GM12878 (cell line): ENCODE results near the gene PHB1.

Experiments used
- ATF3 ChIP-seq: IDR thresholded peaks from 2 replicates; pipeline ENCODE4 v1.6.1; 2011; ENCODE audit warnings: low read depth, mild to moderate bottlenecking, low read length, moderate library complexity, borderline replicate concordance; ENCODE audit errors: extremely low read depth
- CHD1 ChIP-seq: IDR thresholded peaks from 2 replicates; pipeline ENCODE4 v1.6.1; 2012; ENCODE audit warnings: low read depth, low read length, improper control_type of control experiment
- EGR1 ChIP-seq, 2 experiments: IDR thresholded peaks; 1 replicate in 1 of 2; 2 replicates in 1 of 2; pipeline ENCODE4 v1.6.1; 2011 to 2012; ENCODE audit warnings: low read depth in 2 of 2, low read length in 2 of 2, borderline replicate concordance in 1 of 2, mild to moderate bottlenecking in 1 of 2, moderate library complexity in 1 of 2
- EZH2 ChIP-seq: IDR thresholded peaks from 2 replicates; pipeline ENCODE4 v1.6.1; 2012; ENCODE audit warnings: low read depth, mild to moderate bottlenecking, control low read depth, inconsistent platforms, low read length, borderline replicate concordance; ENCODE audit not compliant: control insufficient read depth
- FOXM1 ChIP-seq: IDR thresholded peaks from 2 replicates; pipeline ENCODE4 v1.6.1; 2012; ENCODE audit warnings: low read depth, mild to moderate bottlenecking, inconsistent platforms, low read length, moderate library complexity
- HCFC1 ChIP-seq: fragments of 150-350 bp; IDR thresholded peaks from 2 replicates; pipeline ENCODE4 v1.6.1; 2014; ENCODE audit warnings: low read length
- MXI1 ChIP-seq: fragments of 150-350 bp; IDR thresholded peaks from 2 replicates; pipeline ENCODE4 v1.6.1; 2011; ENCODE audit warnings: low read depth, mild to moderate bottlenecking, inconsistent platforms, low read length, improper control_type of control experiment
- POLR2AphosphoS5 ChIP-seq: IDR thresholded peaks from 2 replicates; pipeline ENCODE4 v1.6.1; 2011; ENCODE audit warnings: mild to moderate bottlenecking, low read length, inconsistent platforms
- RAD21 ChIP-seq: IDR thresholded peaks from 2 replicates; pipeline ENCODE4 v1.6.1; 2011; ENCODE audit warnings: mild to moderate bottlenecking, low read depth, low read length, moderate library complexity; ENCODE audit not compliant: insufficient read depth
- SMC3 ChIP-seq: IDR thresholded peaks from 2 replicates; pipeline ENCODE4 v1.6.1; 2011; ENCODE audit warnings: low read length, improper control_type of control experiment, borderline replicate concordance
- TF ChIP-seq, protein P1 (sequence below), 3 experiments: IDR thresholded peaks in 2 of 3; conservative IDR thresholded peaks in 1 of 3; 2 replicates each; pipeline ENCODE4 v1.5.1; 2011; ENCODE audit warnings: low read depth in 3 of 3, low read length in 3 of 3, mild to moderate bottlenecking in 3 of 3, control low read depth in 2 of 3, moderate library complexity in 2 of 3, inconsistent platforms in 1 of 3, mixed read lengths in 1 of 3; ENCODE audit not compliant: control insufficient read depth in 2 of 3, insufficient read depth in 1 of 3; ENCODE audit errors: extremely low read depth in 1 of 3
- TF ChIP-seq, protein P2 (sequence below): IDR thresholded peaks from 2 replicates; pipeline ENCODE4 v1.6.1; 2012; ENCODE audit warnings: improper control_type of control experiment, low read depth, low read length; ENCODE audit not compliant: insufficient replicate concordance
- TF ChIP-seq, protein P3 (sequence below): IDR thresholded peaks from 2 replicates; pipeline ENCODE4 v1.6.1; 2012; ENCODE audit warnings: mild to moderate bottlenecking, low read depth, low read length
- TF ChIP-seq, protein P4 (sequence below): IDR thresholded peaks from 2 replicates; pipeline ENCODE4 v1.6.1; 2012; ENCODE audit warnings: low read depth, low read length, improper control_type of control experiment

- TF ChIP-seq HCFC1 (no peak), POLR2AphosphoS5 (no peak), EGR1 (IDR thresholded peaks at IDR 0.05; ENCODE audit: borderline replicate concordance in 1 of 2, low read depth in 2 of 2, low read length in 2 of 2) (no peak), RAD21 (no peak), ATF3 (no peak), CHD1 (no peak), MXI1 (no peak), SMC3 (no peak), EZH2 (no peak), FOXM1 (no peak)
- TF ChIP-seq, protein P1, sequence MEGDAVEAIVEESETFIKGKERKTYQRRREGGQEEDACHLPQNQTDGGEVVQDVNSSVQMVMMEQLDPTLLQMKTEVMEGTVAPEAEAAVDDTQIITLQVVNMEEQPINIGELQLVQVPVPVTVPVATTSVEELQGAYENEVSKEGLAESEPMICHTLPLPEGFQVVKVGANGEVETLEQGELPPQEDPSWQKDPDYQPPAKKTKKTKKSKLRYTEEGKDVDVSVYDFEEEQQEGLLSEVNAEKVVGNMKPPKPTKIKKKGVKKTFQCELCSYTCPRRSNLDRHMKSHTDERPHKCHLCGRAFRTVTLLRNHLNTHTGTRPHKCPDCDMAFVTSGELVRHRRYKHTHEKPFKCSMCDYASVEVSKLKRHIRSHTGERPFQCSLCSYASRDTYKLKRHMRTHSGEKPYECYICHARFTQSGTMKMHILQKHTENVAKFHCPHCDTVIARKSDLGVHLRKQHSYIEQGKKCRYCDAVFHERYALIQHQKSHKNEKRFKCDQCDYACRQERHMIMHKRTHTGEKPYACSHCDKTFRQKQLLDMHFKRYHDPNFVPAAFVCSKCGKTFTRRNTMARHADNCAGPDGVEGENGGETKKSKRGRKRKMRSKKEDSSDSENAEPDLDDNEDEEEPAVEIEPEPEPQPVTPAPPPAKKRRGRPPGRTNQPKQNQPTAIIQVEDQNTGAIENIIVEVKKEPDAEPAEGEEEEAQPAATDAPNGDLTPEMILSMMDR (IDR thresholded peaks at IDR 0.05 in 2 of 3, conservative IDR thresholded peaks at IDR 0.05 in 1 of 3; ENCODE audit: control insufficient read depth in 2 of 3, extremely low read depth in 1 of 3, insufficient read depth in 1 of 3, low read depth in 3 of 3, low read length in 3 of 3) = no peak
- TF ChIP-seq, protein P2, sequence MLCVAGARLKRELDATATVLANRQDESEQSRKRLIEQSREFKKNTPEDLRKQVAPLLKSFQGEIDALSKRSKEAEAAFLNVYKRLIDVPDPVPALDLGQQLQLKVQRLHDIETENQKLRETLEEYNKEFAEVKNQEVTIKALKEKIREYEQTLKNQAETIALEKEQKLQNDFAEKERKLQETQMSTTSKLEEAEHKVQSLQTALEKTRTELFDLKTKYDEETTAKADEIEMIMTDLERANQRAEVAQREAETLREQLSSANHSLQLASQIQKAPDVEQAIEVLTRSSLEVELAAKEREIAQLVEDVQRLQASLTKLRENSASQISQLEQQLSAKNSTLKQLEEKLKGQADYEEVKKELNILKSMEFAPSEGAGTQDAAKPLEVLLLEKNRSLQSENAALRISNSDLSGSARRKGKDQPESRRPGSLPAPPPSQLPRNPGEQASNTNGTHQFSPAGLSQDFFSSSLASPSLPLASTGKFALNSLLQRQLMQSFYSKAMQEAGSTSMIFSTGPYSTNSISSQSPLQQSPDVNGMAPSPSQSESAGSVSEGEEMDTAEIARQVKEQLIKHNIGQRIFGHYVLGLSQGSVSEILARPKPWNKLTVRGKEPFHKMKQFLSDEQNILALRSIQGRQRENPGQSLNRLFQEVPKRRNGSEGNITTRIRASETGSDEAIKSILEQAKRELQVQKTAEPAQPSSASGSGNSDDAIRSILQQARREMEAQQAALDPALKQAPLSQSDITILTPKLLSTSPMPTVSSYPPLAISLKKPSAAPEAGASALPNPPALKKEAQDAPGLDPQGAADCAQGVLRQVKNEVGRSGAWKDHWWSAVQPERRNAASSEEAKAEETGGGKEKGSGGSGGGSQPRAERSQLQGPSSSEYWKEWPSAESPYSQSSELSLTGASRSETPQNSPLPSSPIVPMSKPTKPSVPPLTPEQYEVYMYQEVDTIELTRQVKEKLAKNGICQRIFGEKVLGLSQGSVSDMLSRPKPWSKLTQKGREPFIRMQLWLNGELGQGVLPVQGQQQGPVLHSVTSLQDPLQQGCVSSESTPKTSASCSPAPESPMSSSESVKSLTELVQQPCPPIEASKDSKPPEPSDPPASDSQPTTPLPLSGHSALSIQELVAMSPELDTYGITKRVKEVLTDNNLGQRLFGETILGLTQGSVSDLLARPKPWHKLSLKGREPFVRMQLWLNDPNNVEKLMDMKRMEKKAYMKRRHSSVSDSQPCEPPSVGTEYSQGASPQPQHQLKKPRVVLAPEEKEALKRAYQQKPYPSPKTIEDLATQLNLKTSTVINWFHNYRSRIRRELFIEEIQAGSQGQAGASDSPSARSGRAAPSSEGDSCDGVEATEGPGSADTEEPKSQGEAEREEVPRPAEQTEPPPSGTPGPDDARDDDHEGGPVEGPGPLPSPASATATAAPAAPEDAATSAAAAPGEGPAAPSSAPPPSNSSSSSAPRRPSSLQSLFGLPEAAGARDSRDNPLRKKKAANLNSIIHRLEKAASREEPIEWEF = no peak
- TF ChIP-seq, protein P3, sequence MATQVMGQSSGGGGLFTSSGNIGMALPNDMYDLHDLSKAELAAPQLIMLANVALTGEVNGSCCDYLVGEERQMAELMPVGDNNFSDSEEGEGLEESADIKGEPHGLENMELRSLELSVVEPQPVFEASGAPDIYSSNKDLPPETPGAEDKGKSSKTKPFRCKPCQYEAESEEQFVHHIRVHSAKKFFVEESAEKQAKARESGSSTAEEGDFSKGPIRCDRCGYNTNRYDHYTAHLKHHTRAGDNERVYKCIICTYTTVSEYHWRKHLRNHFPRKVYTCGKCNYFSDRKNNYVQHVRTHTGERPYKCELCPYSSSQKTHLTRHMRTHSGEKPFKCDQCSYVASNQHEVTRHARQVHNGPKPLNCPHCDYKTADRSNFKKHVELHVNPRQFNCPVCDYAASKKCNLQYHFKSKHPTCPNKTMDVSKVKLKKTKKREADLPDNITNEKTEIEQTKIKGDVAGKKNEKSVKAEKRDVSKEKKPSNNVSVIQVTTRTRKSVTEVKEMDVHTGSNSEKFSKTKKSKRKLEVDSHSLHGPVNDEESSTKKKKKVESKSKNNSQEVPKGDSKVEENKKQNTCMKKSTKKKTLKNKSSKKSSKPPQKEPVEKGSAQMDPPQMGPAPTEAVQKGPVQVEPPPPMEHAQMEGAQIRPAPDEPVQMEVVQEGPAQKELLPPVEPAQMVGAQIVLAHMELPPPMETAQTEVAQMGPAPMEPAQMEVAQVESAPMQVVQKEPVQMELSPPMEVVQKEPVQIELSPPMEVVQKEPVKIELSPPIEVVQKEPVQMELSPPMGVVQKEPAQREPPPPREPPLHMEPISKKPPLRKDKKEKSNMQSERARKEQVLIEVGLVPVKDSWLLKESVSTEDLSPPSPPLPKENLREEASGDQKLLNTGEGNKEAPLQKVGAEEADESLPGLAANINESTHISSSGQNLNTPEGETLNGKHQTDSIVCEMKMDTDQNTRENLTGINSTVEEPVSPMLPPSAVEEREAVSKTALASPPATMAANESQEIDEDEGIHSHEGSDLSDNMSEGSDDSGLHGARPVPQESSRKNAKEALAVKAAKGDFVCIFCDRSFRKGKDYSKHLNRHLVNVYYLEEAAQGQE = no peak
- TF ChIP-seq, protein P4, sequence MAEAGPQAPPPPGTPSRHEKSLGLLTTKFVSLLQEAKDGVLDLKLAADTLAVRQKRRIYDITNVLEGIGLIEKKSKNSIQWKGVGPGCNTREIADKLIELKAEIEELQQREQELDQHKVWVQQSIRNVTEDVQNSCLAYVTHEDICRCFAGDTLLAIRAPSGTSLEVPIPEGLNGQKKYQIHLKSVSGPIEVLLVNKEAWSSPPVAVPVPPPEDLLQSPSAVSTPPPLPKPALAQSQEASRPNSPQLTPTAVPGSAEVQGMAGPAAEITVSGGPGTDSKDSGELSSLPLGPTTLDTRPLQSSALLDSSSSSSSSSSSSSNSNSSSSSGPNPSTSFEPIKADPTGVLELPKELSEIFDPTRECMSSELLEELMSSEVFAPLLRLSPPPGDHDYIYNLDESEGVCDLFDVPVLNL = no peak
These were observed 12.6 kb downstream of the PHB1 start for GRCh38 chr17:49401971-49402611.
